IPS-20b (cell line): Measurements from ENCODE around the gene ZNF71.

Experiments
- H3K27ac ChIP-seq: one replicate; pipeline ENCODE4 v1.5.1; 2013; ENCODE audit warnings: low read length
- H3K27me3 ChIP-seq: 2 replicates; pipeline ENCODE4 v1.6.1; 2013; ENCODE audit warnings: mild to moderate bottlenecking, low read length, inconsistent platforms; ENCODE audit not compliant: insufficient read depth
- H3K36me3 ChIP-seq: 2 replicates; pipeline ENCODE4 v1.6.1; 2013; ENCODE audit warnings: low read depth, mild to moderate bottlenecking, inconsistent platforms, low read length, moderate library complexity; ENCODE audit not compliant: insufficient read depth
- H3K4me1 ChIP-seq: 2 replicates; pipeline ENCODE4 v1.6.1; 2013; ENCODE audit warnings: mild to moderate bottlenecking, control low read depth, inconsistent platforms, low read length, moderate library complexity; ENCODE audit not compliant: insufficient read depth
- H3K4me3 ChIP-seq: 2 replicates; pipeline ENCODE4 v1.5.1; 2013; ENCODE audit warnings: mild to moderate bottlenecking, low read length, inconsistent platforms
- H3K9ac ChIP-seq: 2 replicates; pipeline ENCODE4 v1.6.1; 2013; ENCODE audit warnings: low read depth, mild to moderate bottlenecking, inconsistent platforms, low read length, moderate library complexity
- H3K9me3 ChIP-seq: 2 replicates; pipeline ENCODE4 v1.6.1; 2013; ENCODE audit warnings: mild to moderate bottlenecking, low read depth, low read length, inconsistent platforms; ENCODE audit not compliant: insufficient read depth

The ZNF71 gene

DNA sequence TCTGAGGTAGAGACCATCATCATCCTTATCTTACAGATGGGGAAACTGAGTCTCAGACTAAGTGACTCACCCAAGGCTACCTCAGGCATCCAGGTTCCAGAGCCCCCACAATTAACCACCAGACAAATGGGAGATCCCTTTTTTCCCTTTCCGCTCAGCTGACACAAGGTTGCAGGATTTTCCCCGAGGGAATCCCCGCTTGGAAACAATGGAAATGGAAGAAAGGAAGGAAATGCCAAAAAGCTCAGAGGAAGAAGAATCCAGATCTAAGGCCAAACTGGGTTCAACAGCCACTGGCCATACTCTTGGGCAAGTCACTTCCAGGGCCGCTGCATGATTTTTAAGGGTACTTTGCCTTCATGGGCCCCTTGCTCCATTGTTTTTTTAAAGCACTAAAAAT lies 1.6 kb downstream of the ZNF71 start:
- Histone ChIP-seq H3K4me3 (no peak overlapping the region), H3K36me3 (peaks cover 22% of the 10 kb centered on the region), H3K27me3 (no peaks in the 10 kb centered on the region), H3K4me1 (peaks cover 3% of the 10 kb centered on the region; the same call in 1 of the 2 replicates), H3K27ac (no peak overlapping the region), H3K9me3 (peaks cover 16% of the 10 kb centered on the region), H3K9ac (no peak overlapping the region)

GRCh38 chr19:56597696-56598095 lies 2.6 kb downstream of the ZNF71 start:
- no peaks in the 10 kb centered on the region for H3K27me3 ChIP-seq
- peaks cover 15% of the 10 kb centered on the region for H3K9me3 ChIP-seq
- H3K4me3 ChIP-seq: no peak overlapping the region
- peaks cover 3% of the 10 kb centered on the region; the same call in 1 of the 2 replicates for H3K4me1 ChIP-seq
- peaks cover 32% of the 10 kb centered on the region for H3K36me3 ChIP-seq
- H3K27ac ChIP-seq: no peak overlapping the region
- H3K9ac ChIP-seq: no peak overlapping the region

GRCh38 chr19:56601375-56601774 lies 6.3 kb downstream of the ZNF71 start:
- Histone ChIP-seq H3K9ac (no peak overlapping the region), H3K4me3 (no peak overlapping the region), H3K36me3 (peaks cover 39% of the 10 kb centered on the region), H3K9me3 (peaks cover 46% of the 10 kb centered on the region), H3K27ac (no peak overlapping the region), H3K4me1 (no peaks in the 10 kb centered on the region), H3K27me3 (no peaks in the 10 kb centered on the region)

DNA sequence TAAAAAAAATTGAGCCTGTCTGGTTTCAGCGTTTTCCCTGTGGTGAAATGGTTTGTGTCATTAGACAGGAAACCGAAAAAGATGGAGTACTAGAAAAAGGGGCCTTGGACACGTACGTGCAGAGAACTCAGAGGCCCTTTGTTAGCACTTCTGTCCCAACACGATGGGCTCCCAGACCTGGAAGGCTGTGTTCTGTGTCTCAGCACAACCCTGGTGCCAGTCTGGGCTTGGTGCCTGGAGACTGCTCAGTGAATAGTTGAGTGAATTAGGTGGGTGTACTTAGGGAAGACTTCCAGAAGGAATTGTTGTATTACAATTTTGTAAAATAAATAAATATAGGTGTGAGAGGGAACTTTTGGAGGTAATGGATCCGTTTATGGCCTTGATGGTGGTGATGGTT lies 8.7 kb downstream of the ZNF71 start:
- H3K36me3 ChIP-seq: peaks cover 27% of the 10 kb centered on the region
- H3K27me3 ChIP-seq: no peaks in the 10 kb centered on the region
- H3K9me3 ChIP-seq: peaks cover 71% of the 10 kb centered on the region
- H3K27ac ChIP-seq: no peak overlapping the region
- no peak overlapping the region for H3K4me3 ChIP-seq
- H3K9ac ChIP-seq: no peak overlapping the region
- no peaks in the 10 kb centered on the region for H3K4me1 ChIP-seq

GRCh38 chr19:56608274-56608964 lies 13.3 kb downstream of the ZNF71 start:
- no peak overlapping the region for H3K9ac ChIP-seq
- no peak overlapping the region for H3K4me3 ChIP-seq
- no peak overlapping the region for H3K27ac ChIP-seq
- H3K4me1 ChIP-seq: no peaks in the 10 kb centered on the region
- peaks cover 96% of the 10 kb centered on the region for H3K9me3 ChIP-seq
- H3K36me3 ChIP-seq: peaks cover 3% of the 10 kb centered on the region; the same call in 1 of the 2 replicates
- H3K27me3 ChIP-seq: no peaks in the 10 kb centered on the region

- H3K4me1 ChIP-seq: no peaks in the 10 kb centered on the region
- peaks cover 4% of the 10 kb centered on the region; the same call in 1 of the 2 replicates for H3K36me3 ChIP-seq
- H3K27ac ChIP-seq: no peak overlapping the region
- H3K4me3 ChIP-seq: no peak overlapping the region
- no peaks in the 10 kb centered on the region for H3K27me3 ChIP-seq
- H3K9me3 ChIP-seq: peaks cover 96% of the 10 kb centered on the region
- no peak overlapping the region for H3K9ac ChIP-seq
Observed at GRCh38 chr19:56611288-56611687, 16.2 kb downstream of the ZNF71 start.

- H3K36me3 ChIP-seq: peaks cover 10% of the 10 kb centered on the region; the same call in 1 of the 2 replicates
- no peaks in the 10 kb centered on the region for H3K4me1 ChIP-seq
- peaks cover 96% of the 10 kb centered on the region for H3K9me3 ChIP-seq
- H3K27ac ChIP-seq: no peak overlapping the region
- H3K4me3 ChIP-seq: no peak overlapping the region
- no peak overlapping the region for H3K9ac ChIP-seq
- no peaks in the 10 kb centered on the region for H3K27me3 ChIP-seq
Observed at GRCh38 chr19:56612737-56613136, 17.6 kb downstream of the ZNF71 start.

- H3K9ac ChIP-seq: no peak overlapping the region
- H3K27ac ChIP-seq: no peak overlapping the region
- peaks cover 14% of the 10 kb centered on the region; the same call in 1 of the 2 replicates for H3K36me3 ChIP-seq
- no peaks in the 10 kb centered on the region for H3K4me1 ChIP-seq
- H3K9me3 ChIP-seq: peaks cover 96% of the 10 kb centered on the region
- no peaks in the 10 kb centered on the region for H3K27me3 ChIP-seq
- H3K4me3 ChIP-seq: no peak overlapping the region
Observed at GRCh38 chr19:56613639-56614038, 18.5 kb downstream of the ZNF71 start.

GRCh38 chr19:56617531-56617930 lies 22.4 kb downstream of the ZNF71 start:
- H3K9me3 ChIP-seq: peaks cover 94% of the 10 kb centered on the region
- H3K27ac ChIP-seq: no peak overlapping the region
- no peaks in the 10 kb centered on the region for H3K27me3 ChIP-seq
- H3K9ac ChIP-seq: no peak overlapping the region
- peaks cover 32% of the 10 kb centered on the region for H3K36me3 ChIP-seq
- H3K4me1 ChIP-seq: no peaks in the 10 kb centered on the region
- no peak overlapping the region for H3K4me3 ChIP-seq

DNA sequence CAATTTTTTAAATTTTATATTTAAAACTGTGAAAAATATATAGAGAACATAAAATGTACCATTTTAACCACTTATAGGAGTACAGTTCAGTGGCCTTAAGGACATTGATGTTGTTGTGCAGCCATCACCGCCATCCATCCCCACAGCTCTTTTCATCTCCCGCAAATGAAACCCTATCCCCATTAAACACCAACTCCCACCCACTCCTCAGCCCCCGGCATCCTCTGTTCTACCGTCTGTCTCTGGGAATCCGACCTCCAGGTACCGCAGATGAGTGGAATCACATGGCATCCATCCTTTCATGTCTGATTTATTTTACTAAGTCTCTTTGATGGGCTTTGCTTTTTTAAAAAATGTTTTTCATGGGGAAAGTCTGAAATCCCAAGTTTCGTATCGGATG lies 24.0 kb downstream of the ZNF71 start:
- no peaks in the 10 kb centered on the region for H3K4me1 ChIP-seq
- no peak overlapping the region for H3K27ac ChIP-seq
- H3K9me3 ChIP-seq: peaks cover 93% of the 10 kb centered on the region
- H3K36me3 ChIP-seq: peaks cover 34% of the 10 kb centered on the region
- no peak overlapping the region for H3K9ac ChIP-seq
- H3K4me3 ChIP-seq: no peak overlapping the region
- no peaks in the 10 kb centered on the region for H3K27me3 ChIP-seq

DNA sequence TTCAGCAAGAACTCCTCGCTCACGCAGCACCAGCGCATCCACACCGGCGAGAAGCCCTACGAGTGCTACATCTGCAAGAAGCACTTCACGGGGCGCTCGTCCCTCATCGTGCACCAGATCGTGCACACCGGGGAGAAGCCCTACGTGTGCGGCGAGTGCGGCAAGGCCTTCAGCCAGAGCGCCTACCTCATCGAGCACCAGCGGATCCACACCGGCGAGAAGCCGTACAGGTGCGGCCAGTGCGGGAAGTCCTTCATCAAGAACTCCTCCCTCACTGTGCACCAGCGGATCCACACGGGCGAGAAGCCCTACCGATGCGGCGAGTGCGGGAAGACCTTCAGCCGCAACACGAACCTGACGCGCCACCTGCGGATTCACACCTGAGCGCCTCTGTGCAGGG lies 27.3 kb downstream of the ZNF71 start:
- H3K36me3 ChIP-seq: peaks cover 38% of the 10 kb centered on the region
- no peak overlapping the region for H3K9ac ChIP-seq
- no peak overlapping the region for H3K4me3 ChIP-seq
- H3K9me3 ChIP-seq: peaks cover 88% of the 10 kb centered on the region
- H3K27ac ChIP-seq: no peak overlapping the region
- no peaks in the 10 kb centered on the region for H3K27me3 ChIP-seq
- no peaks in the 10 kb centered on the region for H3K4me1 ChIP-seq

GRCh38 chr19:56623006-56623405 lies 27.9 kb downstream of the ZNF71 start:
- H3K27ac ChIP-seq: no peak overlapping the region
- no peak overlapping the region for H3K4me3 ChIP-seq
- peaks cover 88% of the 10 kb centered on the region for H3K9me3 ChIP-seq
- peaks cover 32% of the 10 kb centered on the region for H3K36me3 ChIP-seq
- no peaks in the 10 kb centered on the region for H3K27me3 ChIP-seq
- H3K9ac ChIP-seq: no peak overlapping the region
- H3K4me1 ChIP-seq: no peaks in the 10 kb centered on the region
